ENCODE results near the gene SCN7A. TPM values are rescaled to one million over a fixed set of nuclear protein-coding genes. Genes with fewer than 3 reads are reported as not detected.

The SCN7A gene
- total and polyA plus RNA-seq, 2 of the 4 experiments (the other 2 are of a cell fraction), result 0.39 to 0.90 TPM

GRCh38 chr2:166444306-166444705 is 49.7 kb downstream of the SCN7A start:
- Histone ChIP-seq H3K4me3 (ENCODE audit: insufficient read depth, low read depth, low read length) (no peak overlapping the region), H2BK5ac (ENCODE audit: low read depth, low read length, poor library complexity, severe bottlenecking) (no peak overlapping the region), H3K4me1 (ENCODE audit: control insufficient read depth, insufficient read depth, low read length) (no peaks in the 10 kb centered on the region), H4K91ac (ENCODE audit: insufficient read depth, low read depth, low read length) (no peak overlapping the region), H3K4me2 (ENCODE audit: low read depth, low read length) (no peak overlapping the region), H3K9me3 (ENCODE audit: control insufficient read depth, insufficient read depth, low read length) (no peaks in the 10 kb centered on the region), H3K36me3 (ENCODE audit: control insufficient read depth, insufficient read depth, low read length) (peaks cover 1% of the 10 kb centered on the region; the same call in 1 of the 2 replicates), H3K79me1 (ENCODE audit: low read depth in 1 of 2, low read length in 2 of 2) (no peaks in the 10 kb centered on the region), H3K23ac (ENCODE audit: low read depth, low read length) (no peak overlapping the region), H3K14ac (replicated peaks; ENCODE audit: low read depth, low read length) (no peak overlapping the region), H3K27ac (ENCODE audit: insufficient read depth, low read length) (no peak overlapping the region), H3K4ac (ENCODE audit: low read depth, low read length) (no peak overlapping the region), H2BK15ac (ENCODE audit: low read depth, low read length) (no peak overlapping the region), H4K5ac (ENCODE audit: low read depth, low read length) (no peak overlapping the region), H4K20me1 (ENCODE audit: insufficient read depth, low read length) (no peaks in the 10 kb centered on the region), H3K56ac (ENCODE audit: extremely low read depth, insufficient read depth, low read length) (no peak overlapping the region), H3K18ac (ENCODE audit: low read depth, low read length) (no peak overlapping the region), H2BK20ac (ENCODE audit: low read depth, low read length) (no peak overlapping the region), H2AK5ac (ENCODE audit: low read depth, low read length) (no peak overlapping the region), H2BK120ac (ENCODE audit: low read depth, low read length) (no peak overlapping the region), H2AK9ac (replicated peaks; ENCODE audit: low read depth, low read length, poor library complexity) (no peak overlapping the region), H3K27me3 (ENCODE audit: control insufficient read depth, insufficient read depth, low read length) (no peaks in the 10 kb centered on the region), H3K9ac (ENCODE audit: low read depth, low read length) (no peak overlapping the region), H4K8ac (ENCODE audit: low read depth in 2 of 2, low read length in 2 of 2) (no peak overlapping the region), H2AFZ (replicated peaks; ENCODE audit: low read length, poor library complexity) (no peak overlapping the region), H3K9me1 (ENCODE audit: insufficient read depth, low read length) (no peaks in the 10 kb centered on the region)
- in situ Hi-C loops (cut with MboI; ENCODE audit: low sequenced_read_pairs), result no loop called here
- CTCF ChIA-PET, result no interaction called here
- TF ChIP-seq RCOR1 (IDR thresholded peaks at IDR 0.05; ENCODE audit: insufficient replicate concordance, low read length), result no peak
- TF ChIP-seq USF2 (IDR thresholded peaks at IDR 0.05; ENCODE audit: low read depth, low read length), result no peak
- peak; percentile 1; the same call in 1 of the 2 replicates for TF ChIP-seq CEBPB (IDR thresholded peaks at IDR 0.05; ENCODE audit: low read depth, low read length)
- TF ChIP-seq BHLHE40 (IDR thresholded peaks at IDR 0.05; ENCODE audit: low read depth, low read length), result no peak
- POLR2A ChIA-PET (ENCODE audit: unreplicated experiment), result no interaction called here
- DNase-seq (no peak), ATAC-seq (ENCODE audit: low read depth) (no peak)
- dilution Hi-C loops (cut with HindIII; ENCODE audit: low sequenced_read_pairs, unreplicated experiment), result no loop called here
- intact Hi-C loops (cut with micrococcal nuclease), result no loop called here
- no TSS peak for BruUV-seq (replicated peaks)
